H9 (cell line): ENCODE data around the gene PRKD3. TPM values are rescaled to one million over a fixed set of nuclear protein-coding genes. Genes with fewer than 3 reads are reported as not detected.

ENCODE experiments used
- DNase-seq: peaks from one replicate; pipeline ENCODE4 v3.0.0-alpha.2; 2017
- H2AFZ ChIP-seq: one replicate; pipeline ENCODE4 v1.6.1; 2013; ENCODE audit warnings: mild to moderate bottlenecking, low read length, control low read depth, moderate library complexity
- H2AK5ac ChIP-seq: 2 replicates; pipeline ENCODE4 v1.6.1; 2013; ENCODE audit warnings: low read length, control low read depth, mixed read lengths; ENCODE audit not compliant: insufficient read length
- H2BK120ac ChIP-seq: one replicate; pipeline ENCODE4 v1.6.1; 2013; ENCODE audit warnings: low read depth, mild to moderate bottlenecking, low read length, control low read depth, inconsistent platforms; ENCODE audit not compliant: poor library complexity, severe bottlenecking
- H2BK12ac ChIP-seq: 2 replicates; pipeline ENCODE4 v1.6.1; 2013; ENCODE audit warnings: low read length, control low read depth, mixed read lengths, low read depth; ENCODE audit not compliant: insufficient read length
- H2BK15ac ChIP-seq: 2 replicates; pipeline ENCODE4 v1.6.1; 2013; ENCODE audit warnings: low read depth, low read length, control low read depth
- H2BK20ac ChIP-seq: one replicate; pipeline ENCODE4 v1.6.1; 2013; ENCODE audit warnings: low read depth, mild to moderate bottlenecking, low read length, control low read depth, inconsistent platforms; ENCODE audit not compliant: poor library complexity, severe bottlenecking
- H2BK5ac ChIP-seq: 2 replicates; pipeline ENCODE4 v1.6.1; 2013; ENCODE audit warnings: low read length, control low read depth, mixed read lengths; ENCODE audit not compliant: insufficient read length
- H3K14ac ChIP-seq: 2 replicates; pipeline ENCODE4 v1.6.1; 2013; ENCODE audit warnings: low read length, control low read depth; ENCODE audit not compliant: insufficient read depth
- H3K18ac ChIP-seq: 2 replicates; pipeline ENCODE4 v1.6.1; 2013; ENCODE audit warnings: low read depth, mild to moderate bottlenecking, mixed read lengths, low read length, control low read depth; ENCODE audit not compliant: insufficient read length
- H3K23ac ChIP-seq: 2 replicates; pipeline ENCODE4 v1.6.1; 2013; ENCODE audit warnings: low read length, control low read depth, mixed read lengths, low read depth; ENCODE audit not compliant: insufficient read length
- H3K23me2 ChIP-seq: 2 replicates; pipeline ENCODE4 v1.6.1; 2013; ENCODE audit warnings: low read depth, mild to moderate bottlenecking, mixed read lengths, low read length, control low read depth; ENCODE audit not compliant: insufficient read length, poor library complexity, severe bottlenecking
- H3K27ac ChIP-seq: 2 replicates; pipeline ENCODE4 v1.5.1; 2013; ENCODE audit warnings: low read length, control low read depth, mixed read lengths, low read depth; ENCODE audit not compliant: insufficient read length
- H3K27me3 ChIP-seq: 2 replicates; pipeline ENCODE4 v1.6.1; 2013; ENCODE audit warnings: low read length, control low read depth, inconsistent platforms; ENCODE audit not compliant: insufficient read depth
- H3K4ac ChIP-seq: 2 replicates; pipeline ENCODE4 v1.6.1; 2013; ENCODE audit warnings: low read depth, mild to moderate bottlenecking, control low read depth, inconsistent platforms, low read length, moderate library complexity
- H3K4me1 ChIP-seq: 2 replicates; pipeline ENCODE4 v1.6.1; 2013; ENCODE audit warnings: low read length, control low read depth, inconsistent platforms; ENCODE audit not compliant: insufficient read depth
- H3K4me2 ChIP-seq: 2 replicates; pipeline ENCODE4 v1.6.1; 2013; ENCODE audit warnings: low read length, control low read depth, mixed read lengths; ENCODE audit not compliant: insufficient read length, insufficient read depth
- H3K56ac ChIP-seq: 2 replicates; pipeline ENCODE4 v1.6.1; 2013; ENCODE audit warnings: low read depth, mild to moderate bottlenecking, mixed read lengths, low read length, control low read depth; ENCODE audit not compliant: insufficient read length
- H3K79me1 ChIP-seq: 2 replicates; pipeline ENCODE4 v1.6.1; 2013; ENCODE audit warnings: low read depth, mild to moderate bottlenecking, moderate library complexity, low read length, control low read depth, inconsistent platforms; ENCODE audit not compliant: insufficient read depth, poor library complexity, severe bottlenecking
- H3K79me2 ChIP-seq: 2 replicates; pipeline ENCODE4 v1.6.1; 2013; ENCODE audit warnings: low read length, control low read depth, inconsistent platforms; ENCODE audit not compliant: insufficient read depth
- H3K9ac ChIP-seq: 2 replicates; pipeline ENCODE4 v1.6.1; 2013; ENCODE audit warnings: low read length, control low read depth, mixed read lengths; ENCODE audit not compliant: insufficient read length; ENCODE audit errors: extremely low read depth
- H3K9me3 ChIP-seq: one replicate; pipeline ENCODE4 v1.6.1; 2013; ENCODE audit warnings: low read depth, low read length, inconsistent platforms; ENCODE audit not compliant: control insufficient read depth
- H3T11ph ChIP-seq: one replicate; pipeline ENCODE4 v1.6.1; 2013; ENCODE audit warnings: mild to moderate bottlenecking, low read length, control low read depth, inconsistent platforms
- H4K20me1 ChIP-seq: one replicate; pipeline ENCODE4 v1.6.1; 2013; ENCODE audit not compliant: control insufficient read depth, insufficient read length, insufficient read depth
- H4K5ac ChIP-seq: 2 replicates; pipeline ENCODE4 v1.6.1; 2013; ENCODE audit warnings: low read depth, mild to moderate bottlenecking, mixed read lengths, low read length, control low read depth; ENCODE audit not compliant: insufficient read length
- H4K8ac ChIP-seq: replicated peaks from 2 replicates; pipeline ENCODE4 v1.6.1; 2013; ENCODE audit warnings: low read length, control low read depth, mixed read lengths, low read depth; ENCODE audit not compliant: insufficient read length
- H4K91ac ChIP-seq: 2 replicates; pipeline ENCODE4 v1.6.1; 2013; ENCODE audit warnings: low read depth, mild to moderate bottlenecking, moderate library complexity, mixed read lengths, low read length, control low read depth; ENCODE audit not compliant: insufficient read length
- H3K27ac Mint-ChIP-seq, 3 experiments: 2 replicates in 2 of 3; 3 replicates in 1 of 3; pipeline ENCODE4 v1.8.0; 2020 to 2021; ENCODE audit warnings: mixed read lengths in 3 of 3, mild to moderate bottlenecking in 1 of 3, moderate library complexity in 1 of 3
- H3K27me3 Mint-ChIP-seq: 2 replicates; pipeline ENCODE4 v1.8.0; 2021; ENCODE audit warnings: low read depth, mild to moderate bottlenecking, moderate library complexity, mixed read lengths
- H3K36me3 Mint-ChIP-seq, 3 experiments: 2 replicates in 2 of 3; 3 replicates in 1 of 3; pipeline ENCODE4 v1.8.0; 2020 to 2021; ENCODE audit warnings: low read depth in 3 of 3, mixed read lengths in 3 of 3; ENCODE audit not compliant: insufficient read depth in 1 of 3
- H3K4me1 Mint-ChIP-seq, 2 experiments: 2 replicates each; pipeline ENCODE4 v1.8.0; 2020; ENCODE audit warnings: mixed read lengths in 2 of 2
- H3K4me3 Mint-ChIP-seq, 2 experiments: 2 replicates in 1 of 2; 3 replicates in 1 of 2; pipeline ENCODE4 v1.8.0; 2020 to 2021; ENCODE audit warnings: mild to moderate bottlenecking in 2 of 2, mixed read lengths in 2 of 2, moderate library complexity in 1 of 2
- H3K9me3 Mint-ChIP-seq, 2 experiments: 2 replicates in 1 of 2; 3 replicates in 1 of 2; pipeline ENCODE4 v1.8.0; 2020; ENCODE audit warnings: mild to moderate bottlenecking in 2 of 2, mixed read lengths in 2 of 2, moderate library complexity in 1 of 2
- WGBS: extraction: QIAGEN DNeasy Blood & Tissue Kit; methylation state at CpG from one replicate; pipeline ENCODE4 v1.1.7; 2013; ENCODE audit warnings: missing lambda C conversion rate, low lambda C conversion rate, mixed read lengths; ENCODE audit not compliant: insufficient read length; ENCODE audit errors: extremely low coverage; 5-methylcytosine and 5-hydroxymethylcytosine counted together
- total RNA-seq: library from RNA; stranded (reverse); gene quantifications from 2 replicates; pipeline ENCODE4 v1.2.1, GENCODE V29; 2021
- TF ChIP-seq, protein P1 (sequence below): fragments of 200-600 bp; sonication (generic); conservative IDR thresholded peaks from 3 replicates; pipeline ENCODE4 v1.8.0; 2021; ENCODE audit warnings: antibody characterized with exemption, mild to moderate bottlenecking

The PRKD3 gene
- total RNA-seq, 1 experiment from 2014 or later: 63.3 TPM

- no peak overlapping the region for H2BK15ac ChIP-seq
- DNase-seq: no peak
- H3T11ph ChIP-seq: no peak overlapping the region
- H4K5ac ChIP-seq: no peak overlapping the region
- Mint-ChIP-seq H3K4me1 (no peaks in the 10 kb centered on the region), H3K9me3 (no peaks in the 10 kb centered on the region), H3K4me3 (no peak overlapping the region), H3K27me3 (no peaks in the 10 kb centered on the region), H3K36me3 (no peaks in the 10 kb centered on the region), H3K27ac (no peak overlapping the region)
- no peak overlapping the region for H3K9ac ChIP-seq
- no peak overlapping the region for H2BK12ac ChIP-seq
- H3K4ac ChIP-seq: no peak overlapping the region
- H2AFZ ChIP-seq: no peak overlapping the region
- H3K18ac ChIP-seq: no peak overlapping the region
- H3K79me2 ChIP-seq: no peaks in the 10 kb centered on the region
- no peak overlapping the region for H3K4me2 ChIP-seq
- no peaks in the 10 kb centered on the region for H4K20me1 ChIP-seq
- TF ChIP-seq, protein P1, sequence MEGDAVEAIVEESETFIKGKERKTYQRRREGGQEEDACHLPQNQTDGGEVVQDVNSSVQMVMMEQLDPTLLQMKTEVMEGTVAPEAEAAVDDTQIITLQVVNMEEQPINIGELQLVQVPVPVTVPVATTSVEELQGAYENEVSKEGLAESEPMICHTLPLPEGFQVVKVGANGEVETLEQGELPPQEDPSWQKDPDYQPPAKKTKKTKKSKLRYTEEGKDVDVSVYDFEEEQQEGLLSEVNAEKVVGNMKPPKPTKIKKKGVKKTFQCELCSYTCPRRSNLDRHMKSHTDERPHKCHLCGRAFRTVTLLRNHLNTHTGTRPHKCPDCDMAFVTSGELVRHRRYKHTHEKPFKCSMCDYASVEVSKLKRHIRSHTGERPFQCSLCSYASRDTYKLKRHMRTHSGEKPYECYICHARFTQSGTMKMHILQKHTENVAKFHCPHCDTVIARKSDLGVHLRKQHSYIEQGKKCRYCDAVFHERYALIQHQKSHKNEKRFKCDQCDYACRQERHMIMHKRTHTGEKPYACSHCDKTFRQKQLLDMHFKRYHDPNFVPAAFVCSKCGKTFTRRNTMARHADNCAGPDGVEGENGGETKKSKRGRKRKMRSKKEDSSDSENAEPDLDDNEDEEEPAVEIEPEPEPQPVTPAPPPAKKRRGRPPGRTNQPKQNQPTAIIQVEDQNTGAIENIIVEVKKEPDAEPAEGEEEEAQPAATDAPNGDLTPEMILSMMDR: no peak
- no peak overlapping the region for H4K91ac ChIP-seq
- no peak overlapping the region for H3K23ac ChIP-seq
- H4K8ac ChIP-seq: no peak overlapping the region
- no CpG with 5 or more reads among the region's 1 CpG for WGBS
- no peak overlapping the region for H2BK120ac ChIP-seq
- H3K79me1 ChIP-seq: no peaks in the 10 kb centered on the region
- no peaks in the 10 kb centered on the region for H3K27me3 ChIP-seq
- no peaks in the 10 kb centered on the region for H3K23me2 ChIP-seq
- H3K4me1 ChIP-seq: no peaks in the 10 kb centered on the region; the same call in 1 of the 2 replicates
- H3K27ac ChIP-seq: no peak overlapping the region
- H2BK5ac ChIP-seq: no peak overlapping the region
- no peaks in the 10 kb centered on the region for H3K9me3 ChIP-seq
- no peak overlapping the region for H3K14ac ChIP-seq
- no peak overlapping the region for H3K56ac ChIP-seq
- H2BK20ac ChIP-seq: no peak overlapping the region
- no peak overlapping the region for H2AK5ac ChIP-seq
These were observed 46.0 kb upstream of the PRKD3 start for GRCh38 chr2:37370666-37371065.
